GM12891 (cell line): ENCODE results near the gene LTBP1.

Experiments used
- PAX5 ChIP-seq: IDR thresholded peaks from 2 replicates; pipeline ENCODE4 v1.6.1; 2011; ENCODE audit warnings: low read length, moderate library complexity, mild to moderate bottlenecking; ENCODE audit not compliant: insufficient read depth, severe bottlenecking
- POLR2A ChIP-seq: IDR thresholded peaks from 2 replicates; pipeline ENCODE4 v1.6.1; 2011; ENCODE audit warnings: low read depth, low read length, control low read depth
- SPI1 ChIP-seq: IDR thresholded peaks from 2 replicates; pipeline ENCODE4 v1.6.1; 2011; ENCODE audit warnings: low read depth, low read length, control low read depth

DNA sequence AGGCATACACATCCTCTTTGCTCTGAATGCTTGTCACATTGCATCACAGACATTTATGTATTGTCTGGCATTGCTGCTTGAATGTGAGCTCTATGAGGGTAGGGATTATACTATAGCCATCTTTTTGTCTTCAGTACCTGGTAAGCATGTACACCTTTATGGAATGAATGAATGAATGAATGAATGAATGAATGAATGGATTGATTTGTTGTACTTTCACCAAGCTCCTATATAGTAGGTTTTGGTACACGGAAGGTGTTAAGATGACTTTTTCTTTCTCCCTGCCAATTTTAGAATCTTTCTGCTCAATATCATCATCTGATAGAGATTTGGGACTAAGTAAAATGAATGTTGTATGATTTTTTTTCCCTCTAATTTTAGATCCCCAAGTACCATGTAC lies 13.5 kb downstream of the LTBP1 start:
- no peak for TF ChIP-seq PAX5
- no peak for TF ChIP-seq POLR2A
- no peak for TF ChIP-seq SPI1
